ENCODE data around the gene ACO2.
A peak's percentile ranks its signal among the peaks of the same experiment; 100 is the strongest.
"Not testable (repeated sequence)": the region's sequence is repeated elsewhere in the genome, so short reads cannot be mapped to it uniquely, and the experiment has no call there.

Gene ACO2

GRCh38 chr22:41563051-41563711 is 94.3 kb downstream of the ACO2 start:
- DNase-seq = peak in 1 of 51 donors; percentile 20

GRCh38 chr22:41564563-41564962 is 95.6 kb downstream of the ACO2 start:
- DNase-seq = no peak

- DNase-seq = peak in 6 of 51 donors; percentile 12 to 45 (median 34)
These were observed 96.6 kb downstream of the ACO2 start for GRCh38 chr22:41565403-41566054.

GRCh38 chr22:41567512-41567768 is 98.5 kb downstream of the ACO2 start:
- DNase-seq = no peak

- DNase-seq = peak in 16 of 51 donors; percentile 20 to 61 (median 46)
These were observed 99.9 kb downstream of the ACO2 start for GRCh38 chr22:41568811-41569210.

GRCh38 chr22:41570221-41570620 is 101.3 kb downstream of the ACO2 start:
- DNase-seq = no peak

GRCh38 chr22:41571786-41572185 is 102.9 kb downstream of the ACO2 start:
- DNase-seq = no peak

GRCh38 chr22:41572305-41572704 is 103.4 kb downstream of the ACO2 start:
- DNase-seq = not testable (repeated sequence)

- DNase-seq = no peak
These were observed 104.8 kb downstream of the ACO2 start for GRCh38 chr22:41573677-41574076.

- peak in 25 of 51 donors; percentile 16 to 63 (median 39) for DNase-seq
These were observed 106.0 kb downstream of the ACO2 start for GRCh38 chr22:41574847-41575381.

GRCh38 chr22:41575533-41575932 is 106.6 kb downstream of the ACO2 start:
- DNase-seq = no peak

GRCh38 chr22:41576877-41577276 is 108.0 kb downstream of the ACO2 start:
- peak in 14 of 51 donors; percentile 17 to 46 (median 26) for DNase-seq

- no peak for DNase-seq
These were observed 109.2 kb downstream of the ACO2 start for GRCh38 chr22:41578114-41578513.
